AML-193 (cell line): Measurements from ENCODE around the gene PTGES2.
A peak's percentile ranks its signal among the peaks of the same experiment; 100 is the strongest.
"Not testable (repeated sequence)": the region's sequence is repeated elsewhere in the genome, so short reads cannot be mapped to it uniquely, and the experiment has no call there.

ENCODE experiments used
- DNase-seq, 2 experiments: peaks; one replicate each; lab custom pipeline; 2025; lab: John Stamatoyannopoulos, UW

The PTGES2 gene

GRCh38 chr9:128136816-128137793 lies 9.6 kb upstream of the PTGES2 start:
- DNase-seq = no peak

- DNase-seq = not testable (repeated sequence)
Measured at GRCh38 chr9:128135561-128135960, 8.0 kb upstream of the PTGES2 start.

- DNase-seq = not testable (repeated sequence)
Measured at GRCh38 chr9:128132139-128132538, 4.6 kb upstream of the PTGES2 start.

- not testable (repeated sequence) for DNase-seq
Measured at GRCh38 chr9:128131346-128131745, 3.8 kb upstream of the PTGES2 start.

GRCh38 chr9:128130651-128131050 lies 3.1 kb upstream of the PTGES2 start:
- DNase-seq = not testable (repeated sequence)

GRCh38 chr9:128129976-128130590 lies 2.6 kb upstream of the PTGES2 start:
- not testable (repeated sequence) for DNase-seq

- no peak for DNase-seq
Measured at GRCh38 chr9:128128836-128129590, 1.5 kb upstream of the PTGES2 start.

GRCh38 chr9:128127990-128128835 lies 684 bp upstream of the PTGES2 start:
- DNase-seq = peak; percentile 74 to 76

GRCh38 chr9:128125580-128126354 lies 1.8 kb downstream of the PTGES2 start:
- DNase-seq = no peak

- peak; percentile 42 to 43 for DNase-seq
Measured at GRCh38 chr9:128124873-128125579, 2.5 kb downstream of the PTGES2 start.

- no peak for DNase-seq
Measured at GRCh38 chr9:128124451-128124850, 3.1 kb downstream of the PTGES2 start.

GRCh38 chr9:128123451-128124080 lies 4.0 kb downstream of the PTGES2 start:
- no peak for DNase-seq

- DNase-seq = no peak
Measured at GRCh38 chr9:128122809-128123175, 4.7 kb downstream of the PTGES2 start.

GRCh38 chr9:128121924-128122808 lies 5.4 kb downstream of the PTGES2 start:
- no peak for DNase-seq

GRCh38 chr9:128121466-128121810 lies 6.1 kb downstream of the PTGES2 start:
- no peak for DNase-seq

- DNase-seq = no peak
Measured at GRCh38 chr9:128120741-128121465, 6.6 kb downstream of the PTGES2 start.

GRCh38 chr9:128120061-128120740 lies 7.3 kb downstream of the PTGES2 start:
- DNase-seq = no peak
